GF-D8 (cell line): ENCODE measurements around the gene LARP1.

Source experiments
- DNase-seq: peaks from one replicate; lab custom pipeline; 2025; lab: John Stamatoyannopoulos, UW

Gene LARP1

GRCh38 chr5:154762261-154762660, 7.1 kb downstream of the LARP1 start:
- no peak for DNase-seq

- DNase-seq = no peak
Measured at GRCh38 chr5:154762700-154763099, 7.5 kb downstream of the LARP1 start.

DNA sequence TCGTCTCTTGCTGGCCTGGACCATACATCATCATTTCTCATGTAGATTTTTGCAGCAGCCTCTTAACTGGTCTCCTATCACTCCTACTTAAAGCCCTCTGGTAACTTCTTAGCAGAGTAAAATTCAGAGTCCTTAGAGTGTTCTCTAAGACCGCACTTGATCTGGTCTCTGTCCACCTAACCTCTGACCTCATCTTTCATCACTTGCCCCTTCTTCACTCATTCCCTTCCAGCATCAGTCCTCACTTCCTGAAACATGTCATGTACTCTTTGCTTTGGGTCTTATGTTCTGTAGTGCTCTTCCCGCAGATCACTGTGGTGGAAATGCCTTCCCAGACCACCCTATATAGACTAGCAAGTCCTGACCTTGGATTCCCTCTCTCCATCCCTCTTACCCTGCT, 9.8 kb downstream of the LARP1 start:
- DNase-seq = no peak

GRCh38 chr5:154765396-154765925, 10.3 kb downstream of the LARP1 start:
- no peak for DNase-seq

DNA sequence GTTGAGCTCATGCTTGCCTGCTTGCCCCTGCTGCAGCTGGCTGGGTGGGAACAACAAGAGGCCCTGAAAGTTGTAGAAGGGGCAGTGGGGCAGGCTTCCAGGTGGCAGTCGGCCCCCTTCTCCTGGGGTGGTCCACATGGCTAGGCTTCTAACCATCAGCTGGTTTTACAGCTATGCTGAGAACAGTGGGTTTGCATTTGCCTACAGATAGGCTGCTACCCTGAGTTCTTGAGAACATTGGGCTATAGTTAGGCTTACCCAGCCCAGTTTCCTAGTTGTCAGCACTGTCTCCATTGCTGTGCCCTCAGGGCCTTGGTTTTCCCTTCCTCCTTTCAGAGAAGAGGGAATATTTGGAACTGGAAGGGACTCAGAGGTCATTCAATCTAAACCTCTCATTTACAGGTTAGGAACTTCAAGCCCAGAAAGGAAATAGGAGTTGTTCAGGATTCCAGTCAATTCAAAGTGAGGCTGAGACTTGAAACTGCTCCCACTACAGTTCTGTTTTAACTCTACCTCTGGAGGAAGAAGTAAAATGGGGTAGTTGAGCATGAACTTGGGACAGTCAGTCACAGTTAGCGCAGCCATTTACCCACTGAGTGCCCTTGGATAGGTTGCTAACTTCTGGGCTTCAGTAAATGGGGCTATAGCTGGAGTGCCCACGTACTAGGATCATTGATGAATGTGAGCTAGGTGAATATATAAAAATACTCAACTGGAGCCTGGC, 11.5 kb downstream of the LARP1 start:
- no peak for DNase-seq

- DNase-seq = no peak
Measured at GRCh38 chr5:154767576-154767975, 12.4 kb downstream of the LARP1 start.

DNA sequence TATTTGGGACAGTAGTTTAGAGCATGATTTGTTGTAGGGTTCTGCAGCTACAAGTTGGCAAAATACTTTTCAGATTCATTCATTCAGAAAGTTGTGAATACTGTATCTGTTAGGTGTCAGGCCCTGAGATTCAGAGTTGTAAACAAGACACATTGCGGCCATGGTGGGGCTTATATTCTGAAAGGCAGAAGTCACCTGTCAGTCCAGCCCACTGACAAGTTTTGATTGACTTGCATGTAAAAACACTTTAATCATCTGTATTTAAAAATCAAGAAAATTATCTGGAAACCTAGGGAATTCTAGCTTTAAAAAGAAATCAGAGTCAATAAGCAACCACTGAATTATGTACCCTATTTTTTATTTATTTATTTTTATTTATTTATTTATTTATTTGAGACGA, 13.0 kb downstream of the LARP1 start:
- no peak for DNase-seq

DNA sequence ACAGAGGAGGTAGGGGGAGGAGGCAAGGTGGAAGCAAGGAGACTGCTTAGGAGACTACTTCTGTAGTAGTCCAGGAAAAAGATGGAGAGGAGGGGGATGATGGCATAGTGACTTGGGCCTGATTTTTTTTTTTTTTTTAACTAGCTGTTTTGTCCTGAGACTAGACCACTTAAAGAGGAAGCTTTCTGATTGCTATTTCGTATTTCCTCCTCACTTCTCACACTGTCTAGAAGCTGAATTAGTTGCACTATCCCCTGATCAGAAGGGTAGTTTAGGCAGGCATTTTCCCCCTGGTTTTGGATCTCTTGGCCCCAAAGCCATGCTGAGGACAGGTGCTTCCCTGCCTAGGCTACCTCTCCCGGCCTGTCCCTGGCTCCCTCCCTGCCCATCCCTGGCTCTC, 14.9 kb downstream of the LARP1 start:
- no peak for DNase-seq

DNA sequence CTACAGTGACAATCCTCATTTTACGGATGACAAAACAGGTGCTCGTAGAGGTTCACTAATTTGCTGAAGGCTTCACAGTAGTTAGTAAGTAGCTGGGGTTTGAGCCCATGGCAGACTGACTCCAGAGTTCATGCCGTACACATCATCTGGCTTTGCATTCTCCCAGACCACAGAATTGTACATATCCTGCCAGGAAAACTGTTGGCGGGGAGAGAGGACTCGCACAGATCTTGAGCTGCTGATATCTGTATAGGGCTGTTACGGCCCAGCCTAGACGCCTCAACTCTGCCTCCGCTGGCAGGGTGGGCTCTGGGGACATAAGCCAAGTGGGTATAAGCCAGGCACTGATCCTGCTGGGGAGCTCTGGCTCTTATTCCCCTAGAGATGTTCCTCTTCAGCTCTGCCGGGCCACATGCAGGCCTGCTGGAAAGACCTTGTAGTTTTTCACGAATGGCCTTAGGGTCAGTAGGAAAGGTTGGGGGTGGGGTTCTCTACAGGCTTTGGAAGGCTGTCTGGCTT, 16.3 kb downstream of the LARP1 start:
- DNase-seq = no peak

- DNase-seq = no peak
Measured at GRCh38 chr5:154773326-154773725, 18.1 kb downstream of the LARP1 start.

GRCh38 chr5:154776167-154776566, 21.0 kb downstream of the LARP1 start:
- no peak for DNase-seq

- no peak for DNase-seq
Measured at GRCh38 chr5:154778534-154778933, 23.4 kb downstream of the LARP1 start.

- no peak for DNase-seq
Measured at GRCh38 chr5:154779105-154779504, 23.9 kb downstream of the LARP1 start.

DNA sequence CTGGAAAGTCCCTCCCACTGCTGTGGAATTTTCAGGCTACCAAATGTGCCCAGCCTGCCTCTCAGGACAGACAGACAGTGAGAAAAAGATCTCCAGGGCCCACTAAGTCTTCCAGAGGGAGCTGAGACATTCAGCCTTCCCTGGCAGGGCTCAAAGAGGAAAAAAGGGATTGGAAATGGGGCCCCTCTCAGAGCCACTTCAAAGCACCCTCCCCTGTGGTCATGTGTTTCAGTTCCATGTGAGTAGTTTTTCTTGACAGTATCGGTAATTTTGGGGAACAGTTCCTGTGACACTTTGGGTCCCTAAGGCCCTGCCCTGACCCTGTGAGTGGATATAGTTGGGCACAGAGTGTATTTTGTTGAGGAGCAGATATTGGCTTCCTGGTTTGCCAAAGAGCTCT, 25.0 kb downstream of the LARP1 start:
- no peak for DNase-seq

- no peak for DNase-seq
Measured at GRCh38 chr5:154782326-154782725, 27.1 kb downstream of the LARP1 start.

DNA sequence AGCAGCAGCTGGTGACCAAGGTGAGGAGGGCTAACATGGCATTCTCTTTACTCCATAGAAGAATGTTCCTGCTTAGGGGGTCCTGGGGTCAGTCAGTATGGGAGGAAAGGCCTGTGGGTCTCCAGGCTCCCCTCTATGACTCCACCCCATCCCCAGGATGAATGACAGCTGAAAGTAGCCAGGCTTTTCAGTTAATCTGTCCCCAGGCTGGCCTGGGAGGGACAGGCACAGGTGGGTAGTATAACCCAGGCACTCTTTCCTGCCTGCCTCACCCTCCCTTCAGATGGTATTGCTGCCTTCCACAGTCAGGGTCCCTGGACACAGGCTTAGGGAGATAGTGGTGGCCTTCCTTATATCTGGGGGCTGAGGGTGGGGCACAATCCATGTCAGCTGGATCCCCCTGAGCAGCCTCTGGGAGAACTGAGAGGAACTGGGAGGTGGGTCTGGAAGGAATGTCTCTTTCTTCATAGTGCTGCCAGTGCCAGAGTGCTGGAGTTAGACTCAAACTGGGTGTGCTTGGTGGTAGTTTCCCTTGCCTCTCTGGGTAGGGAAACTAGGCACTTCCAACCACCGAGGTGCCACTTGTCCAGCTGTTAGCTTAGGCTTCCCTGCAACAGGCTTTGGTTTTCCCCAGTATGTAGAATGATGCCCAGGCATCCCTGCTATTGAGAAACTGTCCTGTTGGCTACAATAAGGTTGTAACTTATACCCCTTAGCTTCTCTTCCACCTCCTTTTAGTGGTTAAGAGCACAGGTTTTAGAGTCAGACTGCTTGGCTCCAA, 27.8 kb downstream of the LARP1 start:
- DNase-seq = no peak

GRCh38 chr5:154783774-154784460, 28.7 kb downstream of the LARP1 start:
- DNase-seq = no peak

GRCh38 chr5:154784856-154785255, 29.7 kb downstream of the LARP1 start:
- no peak for DNase-seq

DNA sequence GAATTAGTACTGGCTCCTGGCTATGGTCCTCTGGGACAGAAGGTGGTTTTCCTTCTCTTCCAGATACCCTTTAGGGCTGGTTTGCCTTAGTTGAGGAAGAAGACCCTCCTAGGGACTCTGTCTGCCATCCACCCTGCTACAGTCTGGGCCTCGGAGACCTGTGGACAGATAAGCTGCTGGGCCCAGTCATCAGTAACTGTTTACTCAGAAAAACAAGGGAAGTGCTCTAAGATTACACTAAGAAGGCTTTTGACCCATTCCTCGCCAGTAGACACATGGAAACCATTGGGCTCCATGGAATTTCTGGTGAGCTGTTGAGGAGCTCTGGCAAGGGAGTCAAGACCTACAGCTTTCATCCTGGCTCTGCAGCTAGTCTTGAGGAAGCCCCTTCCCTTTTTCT, 31.2 kb downstream of the LARP1 start:
- DNase-seq = no peak

- no peak for DNase-seq
Measured at GRCh38 chr5:154788212-154788611, 33.0 kb downstream of the LARP1 start.

GRCh38 chr5:154791535-154791934, 36.4 kb downstream of the LARP1 start:
- DNase-seq = no peak
